Left forelimb (tissue), 1 donor: ENCODE data around the gene TARS2.

Experiments
- DNase-seq: peaks from one replicate; pipeline ENCODE4 v3.0.0-alpha.2; 2018; ENCODE audit warnings: low spot score

Gene TARS2

GRCh38 chr1:150537732-150538684 lies 50.8 kb downstream of the TARS2 start:
- DNase-seq, result no peak

GRCh38 chr1:150543500-150544143 lies 56.4 kb downstream of the TARS2 start:
- DNase-seq, result no peak

GRCh38 chr1:150544204-150544603 lies 57.0 kb downstream of the TARS2 start:
- DNase-seq, result no peak

GRCh38 chr1:150545486-150546032 lies 58.3 kb downstream of the TARS2 start:
- DNase-seq, result no peak

- no peak for DNase-seq
These were observed 59.2 kb downstream of the TARS2 start for GRCh38 chr1:150546294-150546937.

GRCh38 chr1:150548324-150548631 lies 61.1 kb downstream of the TARS2 start:
- DNase-seq, result no peak

GRCh38 chr1:150548632-150549495 lies 61.6 kb downstream of the TARS2 start, which contains the start of gene ADAMTSL4:
TSS of gene ADAMTSL4 (plus strand) at chr1:150549408. CDS start at chr1:150552289, 2,881 bp downstream.
- DNase-seq, result peak; percentile 87

GRCh38 chr1:150549496-150550221 lies 62.4 kb downstream of the TARS2 start:
- DNase-seq, result peak; percentile 79

GRCh38 chr1:150550222-150551050 lies 63.2 kb downstream of the TARS2 start:
- DNase-seq, result peak; percentile 79

- peak; percentile 67 for DNase-seq
These were observed 64.0 kb downstream of the TARS2 start for GRCh38 chr1:150551051-150551783.

GRCh38 chr1:150551784-150552127 lies 64.5 kb downstream of the TARS2 start:
- DNase-seq, result no peak

- DNase-seq, result peak; percentile 79
These were observed 65.1 kb downstream of the TARS2 start for GRCh38 chr1:150552128-150552910.

- DNase-seq, result no peak
These were observed 65.7 kb downstream of the TARS2 start for GRCh38 chr1:150552911-150553289.

- DNase-seq, result no peak
These were observed 66.3 kb downstream of the TARS2 start for GRCh38 chr1:150553392-150554085.

- no peak for DNase-seq
These were observed 66.8 kb downstream of the TARS2 start for GRCh38 chr1:150554086-150554452.

- peak; percentile 8 for DNase-seq
These were observed 68.2 kb downstream of the TARS2 start for GRCh38 chr1:150555198-150555970.
